B cell (primary cell): ENCODE measurements around the gene LANCL2.

ENCODE experiments used
- CTCF ChIP-seq: fragments of 200-600 bp; IDR thresholded peaks from one replicate; pipeline ENCODE4 v1.8.0; 2022; ENCODE audit warnings: antibody characterized with exemption, mild to moderate bottlenecking
- EZH2 ChIP-seq: IDR thresholded peaks from 2 replicates; pipeline ENCODE4 v1.6.1; 2012; ENCODE audit warnings: borderline replicate concordance, low read depth, mild to moderate bottlenecking, moderate library complexity, low read length; ENCODE audit not compliant: insufficient read depth, poor library complexity, severe bottlenecking

GRCh38 chr7:55415173-55415778 lies 50.1 kb downstream of the LANCL2 start:
- TF ChIP-seq CTCF, result peak; percentile 88
- no peak for TF ChIP-seq EZH2
